Superior temporal gyrus (tissue), 1 donor: Measurements from ENCODE around the gene NBPF10.
"Not testable (repeated sequence)": the region's sequence is repeated elsewhere in the genome, so short reads cannot be mapped to it uniquely, and the experiment has no call there.

Source experiments
- DNase-seq: peaks from one replicate; pipeline ENCODE4 v3.0.0-alpha.2; 2016; ENCODE audit errors: extremely low spot score

The NBPF10 gene, protein sequence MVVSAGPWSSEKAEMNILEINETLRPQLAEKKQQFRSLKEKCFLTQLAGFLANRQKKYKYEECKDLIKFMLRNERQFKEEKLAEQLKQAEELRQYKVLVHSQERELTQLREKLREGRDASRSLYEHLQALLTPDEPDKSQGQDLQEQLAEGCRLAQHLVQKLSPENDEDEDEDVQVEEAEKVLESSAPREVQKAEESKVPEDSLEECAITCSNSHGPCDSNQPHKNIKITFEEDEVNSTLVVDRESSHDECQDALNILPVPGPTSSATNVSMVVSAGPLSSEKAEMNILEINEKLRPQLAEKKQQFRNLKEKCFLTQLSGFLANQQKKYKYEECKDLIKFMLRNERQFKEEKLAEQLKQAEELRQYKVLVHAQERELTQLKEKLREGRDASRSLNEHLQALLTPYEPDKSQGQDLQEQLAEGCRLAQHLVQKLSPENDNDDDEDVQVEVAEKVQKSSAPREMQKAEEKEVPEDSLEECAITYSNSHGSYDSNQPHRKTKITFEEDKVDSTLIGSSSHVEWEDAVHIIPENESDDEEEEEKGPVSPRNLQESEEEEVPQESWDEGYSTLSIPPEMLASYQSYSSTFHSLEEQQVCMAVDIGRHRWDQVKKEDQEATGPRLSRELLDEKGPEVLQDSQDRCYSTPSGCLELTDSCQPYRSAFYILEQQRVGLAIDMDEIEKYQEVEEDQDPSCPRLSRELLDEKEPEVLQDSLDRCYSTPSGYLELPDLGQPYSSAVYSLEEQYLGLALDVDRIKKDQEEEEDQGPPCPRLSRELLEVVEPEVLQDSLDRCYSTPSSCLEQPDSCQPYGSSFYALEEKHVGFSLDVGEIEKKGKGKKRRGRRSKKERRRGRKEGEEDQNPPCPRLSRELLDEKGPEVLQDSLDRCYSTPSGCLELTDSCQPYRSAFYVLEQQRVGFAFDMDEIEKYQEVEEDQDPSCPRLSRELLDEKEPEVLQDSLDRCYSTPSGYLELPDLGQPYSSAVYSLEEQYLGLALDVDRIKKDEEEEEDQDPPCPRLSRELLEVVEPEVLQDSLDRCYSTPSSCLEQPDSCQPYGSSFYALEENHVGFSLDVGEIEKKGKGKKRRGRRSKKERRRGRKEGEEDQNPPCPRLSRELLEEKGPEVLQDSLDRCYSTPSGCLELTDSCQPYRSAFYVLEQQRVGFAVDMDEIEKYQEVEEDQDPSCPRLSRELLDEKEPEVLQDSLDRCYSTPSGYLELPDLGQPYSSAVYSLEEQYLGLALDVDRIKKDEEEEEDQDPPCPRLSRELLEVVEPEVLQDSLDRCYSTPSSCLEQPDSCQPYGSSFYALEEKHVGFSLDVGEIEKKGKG (N-terminal part only)

GRCh38 chr1:146144465-146144864 lies at the start of gene NBPF10:
Gene NBPF10 (minus strand): TSS chr1:146144804. CDS start chr1:146144769, 35 bp downstream.
- not testable (repeated sequence) for DNase-seq

GRCh38 chr1:146174531-146174930 lies 29.9 kb upstream of the NBPF10 start:
- not testable (repeated sequence) for DNase-seq

- DNase-seq, result not testable (repeated sequence)
Measured at GRCh38 chr1:146167740-146168139, 23.1 kb upstream of the NBPF10 start.

DNA sequence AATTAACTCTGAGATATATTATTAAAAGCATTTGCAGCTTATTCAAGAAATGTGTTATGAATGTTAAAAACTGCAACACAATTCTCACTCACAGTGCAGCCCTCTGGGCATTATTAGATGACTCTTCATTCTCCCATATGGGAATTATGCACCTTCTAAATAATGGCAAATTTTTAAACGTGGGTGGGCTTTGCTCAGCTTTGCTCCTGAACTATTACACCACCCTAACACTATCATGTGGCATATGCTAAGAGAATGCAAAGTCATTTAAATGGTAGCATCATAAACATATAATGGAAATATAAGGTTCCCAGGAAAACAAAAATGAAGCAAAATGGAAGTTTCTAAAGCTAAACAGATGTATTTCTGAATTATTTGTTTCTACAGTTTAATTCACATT lies 22.7 kb upstream of the NBPF10 start:
- not testable (repeated sequence) for DNase-seq
